Measurements from ENCODE around the gene METTL3.

The METTL3 gene

DNA sequence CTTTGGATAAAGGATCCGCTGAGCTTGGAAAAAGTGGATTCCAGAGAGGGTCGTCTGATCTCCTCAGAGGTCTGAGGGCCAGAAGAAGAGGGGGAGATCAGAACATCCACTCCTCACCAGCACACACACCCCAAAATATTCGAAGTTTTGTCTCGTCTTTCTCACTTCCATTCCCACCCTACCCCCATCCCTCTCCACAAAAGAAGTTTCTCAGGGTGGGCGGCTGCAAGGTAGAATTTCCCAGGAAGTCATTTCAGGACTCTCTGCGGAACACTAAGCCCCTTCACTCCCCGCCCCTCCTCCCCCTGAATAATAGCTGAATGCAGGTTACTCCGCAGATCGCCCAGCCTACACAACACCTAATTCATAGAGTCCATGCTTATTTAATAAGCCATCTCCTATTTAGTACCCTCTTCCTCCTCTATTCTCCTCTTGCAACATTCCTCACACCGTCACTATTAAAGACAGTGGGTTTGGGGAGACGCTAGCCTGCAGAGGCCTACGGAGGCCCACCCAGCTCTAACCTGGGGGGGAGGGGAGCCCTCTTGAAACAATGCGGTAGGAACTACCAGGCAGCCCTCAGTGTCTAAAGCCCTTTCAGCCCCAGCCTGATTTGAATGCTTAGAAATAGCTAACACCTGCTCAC, 15.7 kb upstream of the METTL3 start:
- no peak for DNase-seq

DNA sequence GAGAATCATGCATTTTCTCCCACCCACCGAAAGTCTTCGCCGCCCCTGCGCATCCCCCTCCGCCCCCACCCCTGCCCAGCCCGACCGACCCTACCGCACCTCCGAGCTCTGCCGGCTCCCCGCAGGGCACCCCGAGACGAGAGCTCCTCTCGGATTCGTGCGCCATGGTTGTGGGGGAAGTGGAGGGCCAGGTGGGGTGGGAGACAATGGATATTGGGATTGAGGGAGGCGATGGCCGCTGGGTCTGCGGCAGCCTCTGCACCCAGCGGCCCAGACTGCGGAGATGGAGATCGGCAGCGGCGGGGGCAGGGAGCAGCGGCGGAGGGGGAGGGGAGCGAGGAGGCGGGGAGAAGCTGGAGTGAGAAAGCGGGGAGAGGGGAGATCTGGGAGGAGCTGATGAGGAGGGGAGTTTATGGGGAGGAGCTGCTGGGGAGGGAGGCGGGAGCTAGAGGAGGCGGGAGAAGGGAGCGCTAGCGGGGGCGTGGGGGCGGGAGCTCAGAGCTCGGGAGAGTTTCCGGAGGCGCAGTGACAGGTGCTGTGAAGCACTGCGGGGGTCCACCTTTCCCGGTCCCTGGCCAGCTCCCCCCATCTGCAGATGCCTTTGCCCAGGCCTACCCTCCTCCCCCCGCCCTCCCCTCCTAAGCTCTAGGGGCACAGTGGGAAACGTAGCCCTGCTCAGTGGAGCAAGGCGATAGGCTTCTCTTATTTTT, 15.0 kb upstream of the METTL3 start, which contains the start of gene SALL2:
Gene SALL2 (minus strand): TSS at position 385 of the 710 bp plus-strand sequence. CDS start 219 bp downstream, at position 166.
- DNase-seq, result peak; percentile 70

DNA sequence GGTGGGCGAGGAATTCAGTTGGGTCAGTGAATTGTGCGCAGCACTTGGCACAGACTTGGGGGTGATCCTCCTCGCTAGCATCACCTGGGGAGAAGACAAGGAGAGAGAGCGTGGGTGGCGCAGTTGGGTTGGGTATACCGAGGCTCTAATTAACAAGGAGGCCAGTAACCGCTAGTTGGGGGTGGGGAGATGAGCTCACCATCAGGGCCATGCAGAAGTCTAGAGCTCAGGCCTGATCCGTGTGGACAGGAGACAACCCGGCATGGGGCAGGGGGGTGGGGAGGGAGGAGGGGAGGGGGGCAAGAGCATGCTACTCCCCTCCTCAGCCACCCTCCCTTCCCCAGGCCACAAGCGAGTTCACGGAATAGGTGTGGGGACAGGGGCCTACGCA, 14.4 kb upstream of the METTL3 start:
- no peak for DNase-seq

DNA sequence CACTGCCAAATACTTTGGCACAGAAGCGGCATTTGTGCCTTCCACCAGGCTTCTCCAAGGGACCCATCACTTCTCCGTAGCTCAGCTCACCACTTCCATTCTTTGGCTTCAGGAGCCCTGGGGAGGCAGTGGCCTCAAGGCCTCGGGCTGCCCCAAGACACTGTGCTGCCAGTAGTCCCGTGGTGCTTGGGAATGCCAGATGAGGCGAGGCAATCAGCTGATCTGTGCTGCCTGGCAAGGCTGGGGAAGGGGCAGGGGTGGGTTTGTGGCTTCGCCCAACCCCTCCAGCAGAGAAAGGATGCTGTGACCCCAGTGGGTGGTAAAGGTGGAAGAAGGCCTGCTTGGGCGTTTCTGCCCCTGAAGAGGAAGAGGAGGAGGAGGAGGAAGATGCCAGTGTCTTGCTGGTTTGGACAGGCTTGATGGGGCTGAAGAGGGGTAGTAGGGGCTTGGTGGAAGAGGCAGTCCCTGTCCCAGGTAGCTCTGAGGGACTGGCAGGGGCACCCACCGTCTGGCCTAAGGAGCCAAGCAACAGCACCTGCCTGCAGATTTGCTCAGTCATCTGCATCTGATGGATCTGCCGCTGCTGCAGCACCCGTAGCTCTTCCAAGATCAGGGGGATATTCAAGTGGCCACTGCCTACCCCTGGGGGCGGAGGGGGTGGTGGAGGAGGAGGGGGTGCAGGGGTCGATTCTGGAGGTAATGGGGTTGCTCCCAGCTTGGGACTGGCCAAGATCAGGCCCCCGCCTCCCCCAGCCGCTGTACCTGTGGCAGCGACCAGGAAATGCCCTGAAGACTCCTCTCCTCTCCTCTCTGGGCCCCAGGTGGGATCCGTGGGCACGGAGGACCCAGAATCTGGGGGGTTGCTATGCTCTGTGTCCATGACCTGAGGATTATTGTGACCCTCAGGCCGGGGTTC, 13.7 kb upstream of the METTL3 start:
- no peak for DNase-seq

DNA sequence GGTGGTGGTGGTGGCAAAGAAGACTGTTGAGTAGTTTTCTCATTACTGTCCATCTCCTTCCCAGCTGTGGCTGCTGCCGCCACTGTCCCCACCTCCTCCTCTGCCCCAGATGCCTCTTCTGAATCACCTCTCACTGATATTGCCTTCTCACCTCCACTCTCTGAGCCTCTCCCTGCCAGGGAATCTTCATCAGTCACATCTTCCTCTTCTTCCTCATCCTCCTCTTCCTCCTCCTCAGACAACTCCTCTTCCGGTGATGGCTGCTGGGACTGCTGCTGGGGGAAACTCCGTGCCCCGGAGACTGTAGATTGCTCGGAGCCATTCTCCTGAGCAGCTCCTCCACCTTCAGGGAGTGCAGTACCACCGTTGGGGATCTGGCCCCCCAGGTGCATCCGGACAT, 12.1 kb upstream of the METTL3 start:
- DNase-seq, result no peak

DNA sequence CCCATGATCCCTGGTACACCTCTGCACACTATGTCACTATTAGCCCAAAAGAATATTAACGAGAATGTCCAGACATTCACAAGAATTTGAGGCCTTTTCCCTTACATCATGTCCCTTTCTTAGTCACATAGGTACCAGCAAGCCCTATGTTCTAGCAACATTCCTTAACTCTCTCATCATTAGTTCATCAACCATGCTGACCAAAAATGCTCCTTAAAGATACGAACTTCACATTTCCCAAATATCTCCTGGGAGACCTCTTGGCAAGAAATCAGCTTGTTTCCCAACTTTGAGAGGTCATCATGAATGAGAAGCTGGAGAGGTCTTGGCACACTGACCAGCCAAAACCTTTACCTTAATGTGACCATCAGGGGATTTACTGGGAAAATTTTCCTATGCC, 10.4 kb upstream of the METTL3 start:
- no peak for DNase-seq

DNA sequence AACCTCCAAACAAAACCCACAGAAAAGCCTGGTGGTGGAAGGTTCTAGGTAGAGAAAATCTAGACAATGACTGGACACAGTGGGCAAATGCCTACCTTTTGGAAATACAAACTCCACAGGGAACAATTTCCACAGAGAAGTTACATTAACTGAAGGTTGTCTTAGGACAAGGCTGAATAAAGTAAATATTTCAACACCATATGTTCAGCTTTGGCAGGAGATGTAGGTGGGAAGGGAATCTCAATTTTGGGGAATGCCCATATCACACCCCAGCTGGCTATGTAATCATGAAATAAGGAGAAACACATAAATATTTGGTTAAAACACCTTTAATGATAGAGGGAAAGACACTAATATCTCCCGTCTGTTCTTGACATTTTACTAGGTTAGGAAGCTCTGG, 9.6 kb upstream of the METTL3 start:
- DNase-seq, result no peak

DNA sequence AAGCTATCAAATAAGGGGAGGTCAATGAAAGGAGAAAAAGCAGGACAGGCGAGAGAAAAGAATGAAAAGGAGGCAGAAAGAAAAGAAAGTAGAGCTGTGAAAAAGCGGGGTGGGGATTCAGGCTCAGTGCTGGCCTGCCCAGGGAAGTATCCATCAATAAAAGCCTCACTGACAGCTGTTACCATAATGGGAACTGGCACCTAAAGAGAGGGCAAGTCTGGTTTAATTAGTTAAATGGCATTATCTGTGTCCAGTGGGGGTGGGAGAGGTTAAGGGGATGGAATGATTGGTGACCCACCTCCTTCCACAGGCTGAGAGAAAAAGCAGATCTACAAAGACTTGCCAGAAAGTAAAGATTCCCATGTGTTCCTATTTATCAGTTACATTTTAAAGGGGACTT, 7.6 kb upstream of the METTL3 start:
- DNase-seq, result no peak

DNA sequence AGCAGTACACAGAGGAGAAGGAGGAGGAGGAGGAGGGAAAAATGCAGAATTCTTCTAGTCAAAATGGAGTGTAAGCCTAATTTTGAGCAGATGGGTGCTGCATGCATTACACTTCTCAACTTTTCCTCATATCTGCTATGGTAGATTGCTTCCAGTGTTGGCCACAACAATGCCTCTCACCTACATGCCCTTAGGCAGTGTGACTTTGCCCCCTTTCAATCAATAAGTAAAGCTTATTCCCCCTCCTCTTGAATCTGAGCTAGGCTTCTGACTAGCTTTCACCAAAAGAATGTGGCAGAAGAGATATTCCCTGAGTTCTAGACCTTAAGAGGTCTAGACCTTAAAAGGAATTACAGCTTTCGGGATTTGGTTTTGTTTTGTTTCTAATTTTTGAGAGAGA, 3.2 kb upstream of the METTL3 start:
- no peak for DNase-seq

DNA sequence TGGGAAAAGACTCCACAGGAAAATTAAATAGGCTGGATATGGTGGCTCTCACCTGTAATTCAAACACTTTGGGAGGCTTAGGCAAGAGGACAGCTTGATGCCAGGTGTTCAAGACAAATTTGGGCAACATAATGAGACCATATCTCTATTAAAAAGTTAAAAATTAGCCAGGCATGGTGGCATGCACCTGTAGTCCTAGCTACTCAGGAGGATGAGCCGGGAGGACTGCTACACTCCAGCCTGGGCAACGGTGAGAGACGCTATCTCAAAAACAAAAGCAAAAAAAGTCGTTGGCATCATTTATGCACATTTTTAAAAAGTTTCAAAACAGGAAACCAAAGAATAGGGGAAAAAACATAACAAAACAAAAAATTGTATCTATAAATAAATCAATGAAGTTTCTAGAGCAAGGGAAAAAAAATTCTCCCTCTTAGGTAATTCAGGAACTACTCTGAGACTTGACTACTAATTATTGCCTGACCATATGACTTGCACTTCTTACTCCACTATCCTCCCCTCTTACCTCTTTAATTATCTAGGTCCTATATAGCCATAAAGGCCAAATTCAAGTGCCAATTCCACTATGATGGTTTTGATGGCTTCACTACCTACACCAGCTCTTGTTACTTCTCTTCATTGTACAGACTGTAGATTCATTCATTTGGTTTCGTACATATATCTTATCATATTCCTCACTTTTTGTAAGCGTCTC, 1.6 kb downstream of the METTL3 start:
- no peak for DNase-seq

DNA sequence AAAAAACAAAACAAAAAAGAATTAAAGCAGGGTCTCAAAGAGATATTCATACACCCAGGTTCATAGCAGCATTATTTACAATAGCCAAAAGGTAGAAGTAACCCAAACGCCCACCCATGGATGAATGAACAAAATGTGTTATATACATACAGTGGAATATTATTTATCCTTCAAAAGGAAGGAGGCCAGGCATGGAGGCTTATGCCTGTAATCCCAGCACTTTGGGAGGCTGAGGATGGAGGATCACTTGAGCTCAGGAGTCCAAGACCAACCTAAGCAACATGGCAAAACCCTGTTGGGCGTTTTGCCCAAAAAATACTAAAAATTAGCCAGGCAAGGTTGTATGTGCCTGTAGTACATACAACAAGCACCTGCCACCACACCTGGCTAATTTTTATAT, 4.6 kb downstream of the METTL3 start:
- no peak for DNase-seq

DNA sequence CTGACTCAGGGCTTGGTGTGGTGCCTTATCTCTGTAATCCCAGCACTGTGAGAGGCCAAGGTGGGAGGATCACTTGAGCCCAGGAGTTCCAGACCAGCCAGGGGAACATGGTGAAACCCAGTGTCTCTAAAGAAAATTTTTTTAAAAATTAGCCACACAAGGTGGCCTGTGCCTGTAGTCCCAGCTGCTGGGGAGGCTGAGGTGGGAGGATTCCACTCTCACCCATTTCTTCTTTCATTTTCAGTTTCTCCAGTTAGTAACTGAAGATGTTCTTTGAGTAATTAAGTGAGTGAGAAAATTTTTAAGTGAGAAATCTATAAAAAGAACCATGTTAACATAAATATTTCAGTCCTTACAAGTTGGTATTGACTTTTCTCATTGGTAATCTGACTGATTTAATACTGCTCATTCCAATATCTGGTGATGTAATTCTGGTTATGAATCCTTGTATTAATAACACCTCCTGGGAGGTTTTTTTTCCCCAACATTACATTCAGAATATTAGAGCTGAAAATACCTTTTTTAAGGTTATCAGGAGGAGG, 6.1 kb downstream of the METTL3 start:
- DNase-seq, result no peak

DNA sequence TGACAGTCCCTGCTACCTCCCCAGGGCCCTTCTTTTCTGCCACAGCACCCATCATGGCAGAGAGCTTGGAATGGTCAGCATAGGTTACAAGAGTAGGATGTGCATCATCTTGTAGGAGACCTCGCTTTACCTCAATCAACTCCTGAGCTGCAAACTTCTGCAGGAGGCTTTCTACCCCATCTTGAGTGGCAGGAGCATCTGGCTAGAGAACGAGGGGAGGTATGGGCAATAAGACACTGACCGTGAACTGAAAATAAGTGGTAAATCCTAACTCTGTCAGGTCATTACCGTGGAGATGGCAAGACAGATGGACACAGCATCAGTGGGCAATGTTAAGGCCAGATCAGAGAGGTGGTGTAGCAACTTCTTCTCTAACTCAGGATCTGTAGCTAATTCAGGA, 7.8 kb downstream of the METTL3 start:
- DNase-seq, result no peak

DNA sequence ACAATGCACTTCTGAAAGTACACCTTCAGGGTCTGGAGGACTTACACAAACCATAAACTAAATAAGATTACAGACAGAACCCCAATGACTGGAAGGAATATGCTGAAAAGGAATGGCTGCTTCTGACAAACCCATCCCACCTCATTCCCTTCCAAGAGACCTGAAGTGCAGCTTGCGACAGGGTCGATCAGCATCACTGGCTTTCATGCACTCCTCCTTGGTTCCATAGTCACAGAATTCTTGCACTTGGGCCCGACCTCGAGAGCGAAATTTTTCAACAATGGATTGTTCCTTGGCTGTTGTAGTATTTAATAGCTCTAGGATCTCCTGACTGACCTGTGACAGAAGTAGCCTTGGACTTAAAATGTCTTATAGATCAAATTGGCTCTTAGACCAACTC, 9.6 kb downstream of the METTL3 start:
- DNase-seq, result no peak

DNA sequence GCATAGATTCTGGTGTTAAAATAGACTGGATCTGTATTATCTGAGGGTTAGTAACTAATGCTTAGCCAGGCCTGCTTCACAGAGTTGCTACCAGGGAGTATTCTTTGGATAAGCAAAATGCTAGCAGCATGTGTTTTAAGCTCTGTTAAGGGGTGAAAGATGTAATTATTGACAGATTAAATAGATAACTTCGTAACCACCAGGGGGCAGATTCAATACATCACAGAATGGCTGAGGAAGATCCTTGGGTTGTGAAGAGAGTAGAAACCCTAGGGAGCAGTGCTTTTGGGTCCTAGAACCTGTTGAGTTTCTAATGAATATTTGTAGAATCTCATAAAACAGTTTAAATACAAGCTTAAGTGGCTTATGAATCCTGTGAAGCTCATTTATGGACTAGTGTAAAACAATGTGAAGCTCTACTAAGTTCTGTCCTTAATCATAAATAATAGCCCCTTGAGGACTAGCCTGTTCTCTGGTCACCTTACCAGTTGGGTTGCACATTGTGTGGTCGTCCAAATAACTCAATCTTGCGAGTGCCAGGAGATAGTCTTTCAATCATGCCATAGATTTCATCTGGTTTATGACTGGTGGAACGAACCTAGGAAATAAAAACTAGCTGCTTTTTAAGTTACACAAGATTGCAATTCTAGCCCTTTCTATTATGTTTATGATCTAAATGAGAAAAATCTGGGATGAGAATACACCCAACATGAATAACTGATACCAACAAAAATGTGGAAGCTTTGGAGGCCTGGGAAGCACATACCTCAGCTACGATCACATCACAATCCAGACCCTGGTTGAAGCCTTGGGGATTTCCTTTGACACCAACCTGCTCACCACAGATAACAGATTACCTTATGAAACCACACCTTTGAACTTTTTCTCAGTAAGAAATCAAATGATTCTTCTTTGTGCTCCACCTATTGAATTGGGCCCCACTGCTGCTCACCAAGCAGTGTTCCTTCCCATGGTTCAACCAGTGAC, 12.3 kb downstream of the METTL3 start:
- no peak for DNase-seq

DNA sequence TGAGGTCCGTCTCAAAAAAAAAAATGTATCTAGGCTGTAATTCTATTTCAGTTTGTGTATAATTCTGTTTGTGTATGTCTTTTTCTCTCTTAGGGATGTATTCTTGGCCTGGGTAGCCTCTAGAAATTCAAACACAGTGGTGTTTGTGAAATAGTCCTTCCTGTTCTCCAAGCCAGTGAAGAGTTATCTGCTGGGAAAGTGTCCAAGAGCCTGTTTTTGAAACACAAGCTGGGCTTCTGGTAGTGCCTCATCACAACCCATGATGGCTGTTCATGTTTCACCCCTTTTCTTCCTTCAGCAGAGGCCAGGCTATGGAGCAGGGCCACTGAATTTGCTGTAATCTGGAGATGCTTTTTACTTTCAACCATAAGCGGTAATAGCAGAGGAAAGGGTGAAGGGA, 14.7 kb downstream of the METTL3 start:
- DNase-seq, result no peak

DNA sequence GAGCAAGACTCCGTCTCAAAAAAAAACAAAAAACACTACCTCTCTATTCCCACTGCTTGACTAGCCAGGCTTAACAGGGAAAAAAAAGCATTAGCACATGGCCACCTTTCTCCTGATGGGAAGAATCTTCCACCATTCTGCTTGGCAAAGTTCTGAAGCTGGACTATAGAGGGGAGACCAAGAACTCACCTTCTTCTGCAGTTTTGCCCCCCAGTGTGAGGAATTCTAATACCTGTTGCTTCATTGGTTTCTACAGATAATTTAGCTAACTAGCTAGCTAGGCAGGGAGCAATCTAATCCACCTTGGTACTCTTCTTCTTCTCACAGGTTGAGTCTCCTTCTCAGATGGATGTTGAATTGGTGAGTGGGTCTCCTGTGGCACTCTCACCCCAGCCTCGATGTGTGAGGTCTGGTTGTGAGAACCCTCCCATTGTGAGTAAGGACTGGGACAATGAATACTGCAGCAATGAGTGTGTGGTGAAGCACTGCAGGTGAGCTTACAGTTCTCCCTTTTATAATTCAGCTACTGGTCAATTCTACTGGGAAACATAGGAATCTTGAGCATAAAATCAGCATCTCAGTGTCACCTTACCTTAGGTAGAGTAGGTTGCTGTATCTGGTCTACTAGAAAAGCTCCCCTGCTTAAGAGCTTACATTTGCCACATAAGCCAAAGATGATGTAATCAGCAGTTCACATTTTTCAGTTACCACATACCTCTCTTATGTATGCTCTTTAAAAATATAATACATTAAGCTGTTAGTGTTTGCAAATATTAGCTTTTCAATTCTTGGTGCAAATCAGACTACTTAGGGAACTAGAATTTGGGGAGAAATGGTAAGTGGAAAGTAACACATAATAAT, 16.0 kb downstream of the METTL3 start:
- no peak for DNase-seq

DNA sequence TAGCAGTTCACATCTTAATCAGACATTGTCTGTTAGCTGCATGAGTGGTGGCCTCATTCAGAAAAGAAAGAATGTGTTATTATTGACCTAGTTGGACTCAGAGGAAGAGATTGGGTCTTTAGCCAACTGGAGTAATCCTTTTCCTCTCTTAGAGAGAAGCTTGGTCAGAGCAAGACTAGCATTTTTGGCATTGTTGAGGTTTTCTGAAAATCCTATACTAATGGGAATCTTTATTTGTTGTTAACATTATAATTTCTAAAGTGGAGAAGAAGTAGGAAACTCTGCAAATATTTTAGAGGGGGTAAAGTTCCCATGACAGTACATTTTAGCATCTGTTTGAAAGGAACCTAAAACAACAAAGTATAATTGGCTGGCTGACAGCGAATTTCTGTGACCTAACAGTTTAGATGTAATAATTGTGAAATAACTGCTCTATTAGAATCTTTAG, 24.5 kb downstream of the METTL3 start:
- DNase-seq, result no peak

DNA sequence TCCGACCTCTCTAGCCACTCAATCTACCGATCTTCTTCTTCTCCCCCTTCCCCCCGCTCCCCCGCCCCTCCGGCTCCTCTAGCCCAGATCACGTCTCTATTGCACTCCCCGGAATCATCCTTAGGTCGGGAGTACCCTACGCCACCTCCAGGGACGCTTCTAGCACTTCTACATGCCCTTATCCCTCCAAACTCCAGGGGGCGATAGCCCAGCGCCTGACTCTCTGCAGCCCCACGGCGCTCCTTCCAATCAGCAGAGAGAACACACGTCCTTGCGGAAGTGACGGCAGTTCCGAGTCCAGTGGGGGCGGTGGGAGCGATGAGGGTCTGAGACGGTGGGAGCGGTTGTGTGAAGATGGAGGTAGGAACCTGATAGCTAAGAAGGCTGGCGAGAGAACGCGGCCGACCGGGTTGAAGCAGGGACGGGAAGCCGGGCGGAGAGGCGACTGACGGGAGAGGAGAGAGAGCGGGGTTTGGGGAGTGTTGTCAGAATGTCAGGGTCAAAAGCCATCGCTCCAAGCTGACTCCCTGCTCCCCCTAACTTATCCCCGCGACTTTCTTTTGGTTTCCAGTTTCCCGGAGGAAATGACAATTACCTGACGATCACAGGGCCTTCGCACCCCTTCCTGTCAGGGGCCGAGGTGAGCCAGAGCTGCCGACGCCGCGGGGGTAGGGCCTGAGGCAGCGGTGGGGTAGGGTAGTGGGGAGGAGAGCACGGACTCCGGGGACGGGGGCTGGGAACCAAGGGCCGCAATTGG, 34.0 kb downstream of the METTL3 start, which contains the start of the genes RAB2B and TOX4:
Gene RAB2B (minus strand): TSS at position 35 of the 757 bp plus-strand sequence. CDS start 87 bp downstream, outside the sequence.
Gene TOX4 (plus strand): TSS at position 271 of the 757 bp plus-strand sequence. CDS start 84 bp downstream, at position 355.
- DNase-seq, result peak; percentile 90
